HL-60/S4 treated with phorbol 12-myristate 13-acetate at 8.2 ng/mL for 4 days and 3 days (cell line): Measurements from ENCODE around the gene TOP3B.

Experiments
- in situ Hi-C: fragments of 300-500 bp; cut with MboI; formaldehyde crosslinking; loops from 2 replicates; pipeline ENCODE4 v1.15.0; 2022; ENCODE audit warnings: low sequenced_read_pairs

TOP3B gene

DNA sequence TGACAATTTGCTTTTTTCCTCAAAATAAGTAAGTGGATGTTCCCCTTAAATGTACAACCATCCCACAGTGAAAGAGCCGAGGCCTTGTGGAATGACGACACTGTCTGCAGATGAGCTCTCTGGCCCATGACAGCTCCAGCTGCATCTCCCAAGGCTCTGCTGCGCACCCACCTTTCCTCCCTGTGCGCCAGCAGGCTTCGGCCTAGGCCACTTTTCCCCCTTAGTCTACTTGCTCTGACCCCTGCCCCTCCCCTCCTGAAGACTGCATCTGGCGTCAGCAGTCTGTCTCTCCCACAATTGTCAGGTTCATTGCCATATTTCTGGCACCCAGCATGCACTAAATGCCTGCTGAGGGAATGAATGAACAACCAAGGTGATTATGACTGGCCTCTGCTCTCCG is 2.0 kb downstream of the TOP3B start:
- in situ Hi-C loops = no loop called here

DNA sequence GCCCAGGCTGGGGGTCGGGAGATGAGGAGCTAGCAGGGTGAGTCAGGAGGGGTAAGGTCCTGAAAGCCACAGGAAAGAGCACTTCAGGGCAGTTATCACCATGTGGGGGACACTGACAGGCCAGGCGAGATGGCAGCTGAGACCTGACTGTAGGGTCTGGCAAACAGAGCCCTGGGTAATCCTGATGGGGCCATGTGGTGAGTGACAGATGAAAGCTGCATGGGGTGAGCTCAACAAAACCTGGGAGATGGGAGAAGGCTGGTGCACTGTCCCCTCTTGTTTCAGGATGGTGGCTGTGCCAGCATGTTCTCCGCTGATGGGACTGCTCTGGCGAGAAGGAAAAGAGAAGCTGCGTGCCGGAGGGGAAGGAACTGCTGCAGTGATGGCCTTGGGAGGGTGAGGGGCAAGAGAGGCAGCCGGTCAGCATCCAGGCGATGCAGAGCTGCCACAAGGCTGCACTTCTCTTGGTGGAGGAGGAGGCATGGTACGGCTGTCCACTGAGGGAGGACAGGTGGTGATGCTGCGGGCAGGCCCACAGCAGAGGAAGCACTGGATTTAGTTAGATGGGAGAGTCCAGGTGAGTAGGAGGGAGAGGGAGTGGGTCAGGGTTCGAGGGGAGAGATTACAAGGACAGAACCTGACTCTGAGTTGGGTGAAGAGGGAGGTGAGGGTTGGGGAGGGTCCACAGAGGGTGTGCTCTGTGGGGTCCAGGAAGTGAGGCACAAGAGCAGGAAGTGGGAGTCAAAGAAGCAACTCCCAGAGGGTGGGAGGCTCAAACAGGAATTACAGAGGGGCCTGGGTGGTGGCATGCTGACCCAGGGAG is 3.8 kb downstream of the TOP3B start:
- in situ Hi-C loops = no loop called here

DNA sequence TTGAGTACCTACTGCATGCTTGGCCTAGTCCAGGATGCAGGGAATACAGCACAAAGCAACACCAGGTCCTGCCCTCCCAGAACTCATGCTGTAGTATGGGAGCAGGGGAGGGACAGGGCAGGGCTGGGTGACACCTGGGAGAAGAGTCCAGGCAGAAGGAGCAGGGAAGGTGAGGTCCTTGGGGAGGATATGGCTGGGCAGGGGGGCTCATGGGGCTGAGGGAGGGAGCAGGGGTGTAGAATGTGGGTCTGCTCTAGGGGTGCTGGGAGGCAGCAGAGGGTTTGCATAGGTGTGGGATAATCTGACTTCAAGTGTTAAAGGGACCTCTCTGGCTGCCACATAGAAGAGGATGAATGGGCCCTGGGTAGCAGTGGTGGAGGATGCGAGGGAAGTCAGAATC is 4.8 kb downstream of the TOP3B start:
- in situ Hi-C loops = no loop called here

DNA sequence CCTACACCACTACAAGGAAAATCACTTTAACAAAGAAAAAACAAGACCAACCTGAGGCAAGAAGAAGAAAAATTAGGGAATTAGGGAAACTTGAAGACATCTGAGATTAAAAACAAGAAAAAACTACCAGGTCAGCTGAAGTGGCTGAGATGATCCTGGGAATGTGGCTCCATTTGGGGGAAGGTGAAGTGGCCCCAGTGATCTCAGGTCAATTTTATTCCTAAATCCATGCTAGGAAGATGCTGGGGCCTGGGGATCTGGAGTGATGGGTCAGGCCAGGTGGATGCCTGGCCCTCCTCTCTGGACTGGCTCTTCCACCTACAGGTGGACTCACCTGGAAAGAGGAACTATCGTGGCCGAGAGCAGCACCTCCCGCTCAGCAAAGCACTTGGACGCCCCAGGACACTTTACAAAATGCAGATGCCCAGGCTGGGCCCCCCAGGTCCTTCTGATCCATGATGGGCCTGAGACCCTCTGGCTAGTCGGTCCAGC is 6.7 kb downstream of the TOP3B start:
- in situ Hi-C loops = no loop called here

DNA sequence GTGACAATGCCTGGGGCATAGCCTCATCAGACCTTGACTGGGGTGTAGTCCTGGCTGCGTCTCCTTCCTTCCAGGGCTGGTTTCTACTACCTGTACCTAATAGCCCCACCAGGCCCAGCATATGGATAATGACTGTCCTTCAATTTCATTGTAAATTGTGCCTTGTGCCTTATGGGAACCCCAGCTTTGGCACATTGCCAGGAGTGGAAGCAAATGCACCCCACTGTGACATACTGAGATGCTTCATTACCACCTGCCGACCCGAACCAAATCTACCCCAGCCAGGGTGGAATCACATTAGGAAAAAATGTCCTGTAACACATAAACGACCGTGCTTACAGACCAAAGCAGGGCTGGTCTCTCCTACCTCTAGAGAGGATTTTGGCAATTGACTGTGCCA is 7.3 kb downstream of the TOP3B start:
- in situ Hi-C loops = no loop called here

DNA sequence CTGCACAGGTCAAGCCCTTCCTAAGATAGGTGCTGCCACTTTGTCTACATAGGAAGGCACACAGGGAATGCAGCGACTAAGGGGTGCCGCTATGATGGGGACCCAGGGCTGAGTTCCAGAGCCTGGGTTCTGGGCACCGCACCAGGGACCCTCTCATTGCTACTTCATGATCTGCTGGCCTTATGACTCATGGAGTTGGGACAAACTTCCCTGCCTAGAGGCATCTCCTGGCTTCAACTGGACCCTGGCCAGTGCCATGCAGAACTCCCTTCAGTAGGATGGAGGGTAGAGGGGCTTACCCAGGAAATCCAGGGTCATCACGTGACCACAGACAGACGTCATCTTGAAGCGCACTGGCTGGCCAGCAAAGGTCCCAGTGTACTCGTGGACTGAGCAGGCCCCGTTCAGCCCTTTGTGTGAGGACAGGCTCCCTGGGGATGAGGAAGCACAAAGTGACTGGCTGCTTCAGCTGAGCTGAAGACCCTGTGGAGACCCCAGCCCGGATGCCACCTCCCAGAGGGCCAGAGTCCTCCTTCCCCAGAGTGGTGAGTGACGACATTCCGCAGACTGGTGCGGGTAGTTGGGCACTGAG is 8.4 kb downstream of the TOP3B start:
- in situ Hi-C loops = no loop called here

DNA sequence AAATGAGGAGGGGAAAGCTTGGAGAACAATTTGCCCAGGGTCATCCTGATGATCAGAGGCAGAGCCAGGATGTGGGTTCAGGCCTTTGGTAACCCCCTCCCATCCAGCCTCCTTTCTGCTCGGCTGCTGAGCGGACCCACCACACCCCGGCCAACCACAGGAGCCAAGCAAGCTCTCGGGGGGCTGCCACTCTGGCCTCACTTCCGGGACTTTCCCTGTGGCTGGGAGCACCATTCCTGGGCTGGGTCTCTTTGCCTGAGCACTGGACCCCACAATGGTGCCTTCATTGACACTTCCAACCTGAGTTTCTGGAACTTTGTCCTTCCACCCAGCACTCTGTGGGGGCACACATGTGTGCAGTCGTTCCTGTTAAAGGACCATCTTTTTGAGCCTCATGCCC is 9.8 kb downstream of the TOP3B start:
- in situ Hi-C loops = no loop called here

GRCh38 chr22:21972293-21972779 is 10.3 kb downstream of the TOP3B start:
- in situ Hi-C loops = no loop called here

DNA sequence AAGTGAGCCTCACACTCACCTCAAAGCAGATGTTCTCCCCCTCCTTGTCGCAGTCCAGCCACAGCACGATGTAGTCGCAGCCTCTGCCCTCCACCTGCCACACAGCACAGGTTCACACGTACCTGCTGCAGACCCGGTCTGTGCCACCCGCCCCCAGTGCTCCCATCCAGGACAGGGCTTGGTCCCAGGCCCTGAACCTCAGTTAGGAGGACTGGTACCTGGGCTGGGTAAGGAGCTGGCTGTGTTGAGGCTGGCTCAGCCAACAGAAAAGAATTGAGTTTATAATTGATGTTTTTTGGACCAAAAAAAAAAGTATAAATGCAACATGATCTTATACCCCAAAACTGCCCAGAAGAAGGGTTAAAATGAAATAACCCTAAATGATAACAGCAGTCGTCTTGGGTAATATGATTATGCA is 10.7 kb downstream of the TOP3B start:
- in situ Hi-C loops = no loop called here

- in situ Hi-C loops = no loop called here
These were observed 11.6 kb downstream of the TOP3B start for GRCh38 chr22:21970800-21971617.

DNA sequence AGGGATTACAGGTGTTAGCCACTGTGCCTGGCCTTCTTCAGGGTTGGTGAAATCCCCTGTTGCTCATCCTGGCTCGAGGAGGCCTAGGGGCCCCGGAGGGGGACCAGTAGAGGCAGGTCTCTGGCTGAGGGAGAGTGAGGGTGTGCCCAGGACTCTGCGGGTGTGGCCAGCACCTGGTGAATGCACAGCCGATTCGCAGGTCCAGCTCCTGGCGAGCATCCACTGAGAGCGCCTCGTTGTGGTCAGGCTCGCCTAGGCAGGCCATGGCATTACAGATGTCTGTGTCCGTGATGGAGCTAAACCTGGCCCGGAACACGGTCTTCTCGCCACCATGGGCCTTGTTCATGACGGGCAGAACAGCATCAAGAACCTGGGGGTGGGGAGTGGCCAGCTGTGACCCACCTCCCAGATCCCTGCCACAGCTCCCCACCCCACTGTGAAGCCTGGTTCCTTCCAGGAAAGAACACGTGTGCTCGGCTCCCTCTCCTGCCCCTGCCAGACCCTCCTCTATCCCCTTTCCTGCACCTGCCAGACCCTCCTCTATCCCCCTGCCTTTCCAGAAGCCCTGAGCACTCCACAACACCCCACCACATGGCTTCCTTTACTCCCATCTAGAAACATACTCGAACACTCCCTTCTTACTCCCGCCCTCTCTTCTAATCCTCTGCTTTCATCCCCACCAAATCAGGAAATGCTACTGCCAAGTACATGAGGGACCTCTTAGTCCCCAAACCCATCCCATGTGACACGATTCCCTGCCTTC is 12.4 kb downstream of the TOP3B start:
- in situ Hi-C loops = no loop called here

DNA sequence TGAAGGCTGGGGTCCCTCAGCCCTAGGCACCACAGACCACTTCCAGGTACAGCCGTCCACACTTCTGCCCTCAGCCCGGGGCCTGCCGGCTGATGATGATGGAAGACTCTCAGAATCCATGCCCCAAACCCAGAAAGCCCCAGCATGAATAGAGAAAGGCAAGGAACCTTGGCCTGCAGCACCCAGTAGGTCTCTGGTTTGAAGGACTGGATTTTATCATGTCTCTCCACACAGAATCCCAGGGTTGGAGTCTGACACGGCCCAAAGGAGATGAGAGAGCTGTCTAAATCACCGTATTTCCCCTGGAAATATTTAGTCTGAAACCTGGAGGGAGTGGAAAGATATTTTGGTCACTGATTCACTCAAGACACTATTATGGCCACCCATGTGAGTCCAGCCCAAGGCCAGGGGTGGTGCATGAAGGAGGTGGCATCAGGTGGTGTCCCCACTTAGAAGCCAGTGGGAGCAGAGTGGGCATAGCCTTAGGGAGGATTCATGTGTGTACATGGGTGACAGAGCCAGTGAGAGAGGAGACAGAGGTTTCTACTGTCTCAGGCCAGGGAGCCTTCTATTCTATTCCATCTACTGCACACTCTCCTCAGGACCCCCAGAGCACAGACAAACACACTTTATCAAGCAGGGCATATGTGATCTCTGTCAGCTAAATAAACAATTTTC is 14.0 kb downstream of the TOP3B start:
- in situ Hi-C loops = no loop called here

GRCh38 chr22:21967693-21968271 is 14.8 kb downstream of the TOP3B start:
- in situ Hi-C loops = no loop called here

- in situ Hi-C loops = no loop called here
These were observed 15.7 kb downstream of the TOP3B start for GRCh38 chr22:21966643-21967516.

DNA sequence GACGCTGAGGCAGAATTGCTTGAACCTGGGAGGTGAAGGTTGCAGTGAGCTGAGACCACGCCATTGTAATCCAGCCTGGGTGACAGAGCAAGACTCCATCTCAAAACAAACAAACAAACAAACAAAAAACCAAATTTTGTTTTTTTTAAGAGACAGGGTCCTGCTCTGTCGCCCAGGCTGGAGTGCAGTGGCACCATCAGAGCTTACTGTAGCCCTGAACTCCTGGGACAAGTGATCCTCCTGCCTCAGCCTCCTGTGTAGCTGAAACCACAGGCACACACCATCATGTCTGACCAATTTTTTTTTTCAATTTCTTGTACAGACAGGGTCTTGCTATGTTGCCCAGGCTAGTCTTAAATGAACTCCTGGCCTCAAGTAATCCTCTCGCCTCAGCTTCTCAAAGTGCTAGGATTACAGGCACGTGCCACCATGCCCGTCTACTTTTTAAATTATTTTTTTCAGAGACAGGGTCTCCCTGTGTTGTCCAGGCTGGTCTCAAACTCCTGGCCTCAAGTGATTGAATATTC is 16.8 kb downstream of the TOP3B start:
- in situ Hi-C loops = no loop called here

- in situ Hi-C loops = no loop called here
These were observed 17.6 kb downstream of the TOP3B start for GRCh38 chr22:21964918-21965484.

DNA sequence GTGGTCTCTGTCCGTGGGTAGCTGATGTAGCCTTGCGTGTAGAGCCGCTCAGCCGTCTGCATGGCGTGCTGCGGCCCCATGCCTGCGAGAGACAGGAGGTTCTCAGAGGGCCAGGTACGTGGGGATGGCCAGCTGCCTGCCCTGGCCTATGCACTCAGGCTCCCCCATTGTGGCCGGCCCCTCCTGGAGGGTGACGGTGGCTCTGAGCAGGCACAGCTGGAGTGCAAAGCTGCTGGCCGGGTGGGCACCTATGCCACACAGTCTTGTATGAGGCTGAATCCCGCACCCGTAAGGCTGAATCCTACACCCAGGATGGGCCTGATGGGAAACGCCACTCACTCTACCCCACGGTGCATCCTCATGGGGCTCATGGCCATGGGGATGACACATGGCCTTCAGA is 18.4 kb downstream of the TOP3B start:
- in situ Hi-C loops = no loop called here

DNA sequence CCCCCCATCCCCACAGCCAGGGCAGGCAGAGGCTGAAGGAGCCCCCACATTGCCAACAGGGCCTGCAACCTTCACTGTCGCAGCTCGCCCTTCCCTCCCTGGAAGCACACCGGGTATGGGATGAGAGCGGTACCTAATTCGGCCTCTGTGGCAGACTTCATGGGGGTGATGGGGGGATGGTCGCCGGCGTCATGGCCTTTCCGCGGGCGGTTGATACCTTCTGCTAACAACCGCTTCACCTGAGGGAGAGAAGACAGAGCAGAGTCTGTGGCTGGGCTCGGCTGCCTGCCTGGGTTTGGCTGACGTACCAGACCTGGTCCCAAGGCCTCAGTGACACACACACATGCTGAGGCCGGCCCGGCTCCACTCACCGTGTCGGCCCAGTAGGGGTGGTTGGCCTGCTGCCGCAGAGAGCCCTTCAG is 18.8 kb downstream of the TOP3B start:
- in situ Hi-C loops = no loop called here
